Activated CD8-positive, alpha-beta memory T cell treated with anti-CD3 and anti-CD28 coated beads, Interleukin-2, amount 50 U/mL, for 1 hour (primary cell): ENCODE measurements around the gene RIC1.
"Not testable (repeated sequence)": the region's sequence is repeated elsewhere in the genome, so short reads cannot be mapped to it uniquely, and the experiment has no call there.

ENCODE experiments used
- DNase-seq: peaks from one replicate; pipeline ENCODE4 v3.0.0-alpha.2; 2020; ENCODE audit errors: extremely low read depth

Gene RIC1

DNA sequence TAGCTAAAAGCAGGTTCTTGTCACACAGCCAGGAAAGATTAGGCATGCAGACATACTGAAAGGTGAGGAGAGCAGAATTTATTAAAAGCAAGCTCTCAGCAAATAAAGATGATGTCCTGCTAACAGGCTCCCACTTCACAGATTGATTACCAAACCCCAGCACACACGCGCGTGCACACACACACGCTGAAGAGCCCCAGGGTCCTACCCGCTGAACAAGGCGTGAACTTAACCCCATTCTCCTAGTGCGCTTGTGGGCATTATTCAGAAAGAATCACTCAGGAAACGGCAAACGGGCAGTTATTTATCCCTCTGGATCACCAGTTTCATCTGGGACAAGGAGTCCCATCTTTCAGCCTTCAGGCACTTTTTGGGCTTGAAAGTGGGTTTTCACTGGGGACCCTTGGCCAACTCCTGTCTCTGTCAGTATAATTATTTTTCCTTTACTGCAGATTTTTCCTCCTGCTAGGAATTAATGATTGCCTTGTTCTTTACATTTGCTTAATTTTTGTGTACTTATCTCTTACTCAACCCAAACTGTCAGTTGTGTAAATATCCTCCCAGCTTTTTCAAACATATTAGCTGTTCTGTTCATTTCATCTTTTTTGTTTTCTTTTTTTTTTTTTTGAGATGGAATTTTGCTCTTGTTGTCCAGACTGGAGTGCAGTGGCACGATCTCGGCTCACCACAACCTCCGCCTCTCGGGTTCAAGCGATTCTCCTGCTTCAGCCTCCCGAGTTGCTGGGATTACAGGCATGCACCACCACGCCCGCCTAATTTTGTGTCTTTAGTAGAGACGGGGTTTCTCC lies 92.6 kb downstream of the RIC1 start:
- no peak for DNase-seq

DNA sequence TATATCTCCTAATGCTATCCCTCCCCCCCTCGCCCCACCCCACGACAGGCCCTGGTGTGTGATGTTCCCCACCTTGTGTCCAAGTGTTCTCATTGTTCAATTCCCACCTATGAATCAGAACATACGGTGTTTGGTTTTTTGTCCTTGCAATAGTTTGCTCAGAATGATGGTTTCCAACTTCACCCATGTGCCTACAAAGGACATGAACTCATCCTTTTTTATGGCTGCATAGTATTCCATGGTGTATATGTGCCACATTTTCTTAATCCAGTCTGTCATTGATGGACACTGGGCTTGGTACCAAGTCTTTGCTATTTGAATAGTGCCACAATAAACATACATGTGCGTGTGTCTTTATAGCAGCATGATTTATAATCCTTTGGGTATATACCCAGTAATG lies 93.8 kb downstream of the RIC1 start:
- DNase-seq, result not testable (repeated sequence)

DNA sequence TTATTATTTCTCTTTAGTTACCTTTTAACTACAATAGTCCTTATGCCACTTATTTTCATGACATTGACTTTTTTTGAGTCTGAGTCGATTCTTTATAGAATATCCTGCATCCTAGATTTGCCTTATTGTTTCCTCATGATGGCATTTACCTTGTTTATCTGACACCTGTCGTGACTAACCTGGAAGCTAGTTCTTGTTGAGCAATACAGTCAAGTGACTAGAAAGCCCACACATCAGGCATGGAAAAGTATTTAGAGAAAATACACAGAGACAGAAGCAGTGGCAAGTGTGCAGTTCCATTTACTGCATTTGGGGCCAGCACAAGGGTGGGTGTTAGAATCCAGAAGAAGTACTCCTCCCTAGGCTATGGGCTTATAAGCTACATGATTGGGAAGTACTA lies 106.2 kb downstream of the RIC1 start:
- DNase-seq, result no peak

DNA sequence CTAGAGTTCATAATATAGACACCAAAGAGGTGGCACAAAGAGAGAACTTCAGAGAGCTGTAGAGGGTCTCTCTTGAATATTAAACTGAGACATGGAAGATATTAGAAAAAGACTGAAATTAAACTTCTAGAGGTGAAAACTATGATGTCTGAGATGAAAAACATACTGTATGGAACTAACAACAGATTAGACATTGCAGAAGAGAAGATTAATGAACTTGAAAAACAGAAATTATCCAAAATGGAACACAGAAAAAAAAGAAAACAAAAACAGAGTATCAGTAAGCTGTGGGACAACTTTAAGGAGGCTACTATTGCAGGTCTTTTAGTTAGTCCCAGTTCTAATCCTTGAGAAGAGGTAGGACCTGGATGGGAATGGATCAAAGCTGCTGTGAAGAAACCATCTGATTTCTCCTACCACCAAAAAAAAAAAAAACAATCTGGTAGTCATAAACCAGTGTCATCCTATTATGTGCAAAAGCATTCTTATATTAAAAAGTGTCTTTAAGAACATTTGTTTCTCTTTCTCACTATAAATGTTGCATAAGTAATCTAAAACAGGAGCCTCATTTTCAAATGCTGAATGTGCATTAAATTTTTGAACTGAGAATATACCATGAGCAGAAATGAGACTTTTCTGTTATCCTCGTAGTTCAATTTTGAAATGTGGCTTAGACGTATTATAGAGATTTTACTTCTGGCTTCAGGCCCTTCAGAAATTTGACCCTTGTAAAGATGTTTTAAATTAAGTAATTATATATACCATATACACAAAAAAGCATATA lies 107.8 kb downstream of the RIC1 start:
- no peak for DNase-seq

DNA sequence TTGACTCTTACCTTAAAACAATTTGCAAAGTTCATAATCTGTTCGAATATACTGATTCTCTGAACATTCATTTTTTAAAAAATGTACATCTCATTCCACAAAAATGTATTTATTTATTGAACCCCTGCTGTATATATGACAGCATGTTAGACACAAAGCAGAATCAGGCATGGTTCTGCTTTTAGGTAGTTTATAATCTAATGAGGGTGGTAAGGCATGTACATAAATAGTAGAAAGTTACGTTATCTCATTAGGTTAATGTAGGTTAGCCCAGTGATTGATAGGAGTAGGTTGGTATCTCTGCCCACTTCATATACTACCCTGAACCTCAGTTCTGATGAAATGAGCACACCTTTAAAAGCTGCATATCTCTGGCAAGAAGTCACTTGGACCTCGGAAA lies 114.2 kb downstream of the RIC1 start:
- no peak for DNase-seq

DNA sequence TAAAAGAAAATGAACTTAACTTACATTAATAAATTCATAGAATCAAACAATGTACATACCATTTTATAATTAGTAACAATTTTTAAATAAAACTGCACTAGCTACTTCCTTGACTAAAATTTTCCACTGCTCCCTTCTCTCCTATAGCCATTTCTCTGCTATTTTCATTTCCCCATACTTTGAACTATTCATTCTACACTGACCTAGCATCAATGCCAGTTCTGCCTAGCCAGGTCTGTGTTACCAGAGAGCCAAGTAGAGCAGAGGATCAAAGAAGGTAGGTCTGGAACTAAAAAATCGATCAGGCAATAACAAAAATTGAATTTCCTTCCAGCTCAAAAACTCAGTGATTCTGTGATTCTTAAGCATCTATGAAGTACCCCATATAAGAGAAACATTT lies 119.5 kb downstream of the RIC1 start:
- no peak for DNase-seq

DNA sequence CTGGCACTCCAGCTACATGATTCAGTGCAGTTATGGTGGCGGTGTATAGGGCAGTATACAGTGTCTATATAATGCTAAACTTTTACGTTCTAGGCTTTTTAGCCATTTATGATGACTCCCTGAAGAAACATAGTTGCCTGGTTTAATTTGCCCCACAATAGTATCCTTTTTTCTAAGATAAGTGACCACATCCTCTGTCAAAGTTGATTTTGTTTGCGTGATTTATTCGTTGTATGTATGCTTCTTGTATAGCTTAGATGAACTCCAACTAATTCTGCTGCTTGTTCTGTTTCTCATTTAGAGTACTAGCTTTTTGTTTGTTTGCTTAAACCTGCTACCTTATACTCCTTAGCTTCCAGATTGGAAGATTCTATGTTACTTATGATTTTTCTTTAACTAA lies 120.4 kb downstream of the RIC1 start:
- DNase-seq, result no peak

DNA sequence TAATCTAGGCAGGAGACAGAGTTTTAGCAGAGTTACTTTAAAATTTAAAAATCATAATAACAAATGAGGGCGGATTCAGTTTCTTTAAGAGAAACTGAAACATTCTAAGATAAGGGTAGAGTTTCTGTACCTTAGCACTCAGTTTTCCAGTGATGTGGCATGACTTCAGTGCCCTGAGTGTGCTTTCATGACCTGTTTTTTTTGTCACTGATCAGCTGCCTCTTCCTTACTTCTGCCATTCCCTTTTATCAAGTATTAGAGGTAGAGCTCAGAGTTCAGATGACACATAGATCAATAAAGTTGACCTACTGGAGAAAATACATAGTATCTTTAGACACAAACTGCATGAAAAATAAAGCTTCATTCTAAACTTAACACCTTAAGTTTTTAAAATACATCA lies 121.7 kb downstream of the RIC1 start:
- DNase-seq, result no peak

DNA sequence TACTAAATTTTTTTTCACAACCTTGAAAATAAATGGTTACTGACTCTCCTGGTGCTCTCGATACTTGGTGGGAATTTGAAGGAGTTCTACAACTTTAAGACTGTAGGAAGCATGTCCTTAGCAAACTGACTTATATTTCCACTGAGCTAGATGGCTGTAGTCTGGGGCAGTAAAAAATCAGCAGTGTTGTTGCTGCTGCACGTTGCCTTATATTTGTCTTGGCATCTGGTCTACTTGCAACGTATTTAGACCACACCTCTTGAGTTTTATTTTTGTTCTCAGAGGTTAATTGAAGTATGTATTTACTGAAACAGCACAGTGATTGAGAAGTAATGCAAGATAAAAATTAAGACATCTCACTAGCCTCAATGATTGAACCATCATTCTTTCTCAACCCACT lies 127.7 kb downstream of the RIC1 start:
- no peak for DNase-seq

DNA sequence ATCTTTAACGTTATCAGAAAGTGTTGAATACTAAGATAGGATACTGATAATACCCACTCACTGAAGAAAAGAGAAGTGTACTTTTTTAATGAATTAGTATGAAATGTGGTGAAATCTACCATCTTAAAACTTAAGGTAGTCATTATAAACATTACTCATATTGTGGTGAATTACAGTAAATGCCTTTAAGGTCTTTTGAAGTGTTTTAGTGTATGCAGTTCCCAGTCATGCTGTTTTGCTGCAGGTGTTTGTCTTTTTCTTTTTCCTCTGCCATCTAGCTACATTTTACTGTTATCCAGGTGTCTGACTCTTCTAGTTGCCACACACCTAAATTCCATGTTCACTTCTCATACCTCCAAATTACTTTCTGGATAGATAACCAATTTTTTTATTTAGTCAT lies 131.4 kb downstream of the RIC1 start:
- DNase-seq, result no peak

DNA sequence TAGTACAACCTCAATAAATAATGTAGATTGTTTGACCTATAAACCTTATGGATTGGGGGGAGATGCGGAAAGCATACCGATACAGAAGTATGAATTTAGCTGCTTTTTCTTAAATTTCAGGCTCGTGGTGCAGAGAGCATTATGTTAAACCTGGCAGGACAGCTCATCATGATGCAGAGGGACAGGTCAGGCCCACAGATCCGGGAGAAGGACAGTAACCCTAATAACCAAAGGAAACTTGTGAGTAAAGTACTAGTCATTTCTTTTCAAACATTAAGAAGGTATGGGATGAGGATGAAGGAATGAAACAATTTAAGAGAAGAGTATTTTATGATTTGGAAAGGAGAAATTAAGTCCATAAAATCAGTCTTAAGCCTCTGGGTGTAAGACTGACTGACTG lies 133.5 kb downstream of the RIC1 start:
- no peak for DNase-seq

DNA sequence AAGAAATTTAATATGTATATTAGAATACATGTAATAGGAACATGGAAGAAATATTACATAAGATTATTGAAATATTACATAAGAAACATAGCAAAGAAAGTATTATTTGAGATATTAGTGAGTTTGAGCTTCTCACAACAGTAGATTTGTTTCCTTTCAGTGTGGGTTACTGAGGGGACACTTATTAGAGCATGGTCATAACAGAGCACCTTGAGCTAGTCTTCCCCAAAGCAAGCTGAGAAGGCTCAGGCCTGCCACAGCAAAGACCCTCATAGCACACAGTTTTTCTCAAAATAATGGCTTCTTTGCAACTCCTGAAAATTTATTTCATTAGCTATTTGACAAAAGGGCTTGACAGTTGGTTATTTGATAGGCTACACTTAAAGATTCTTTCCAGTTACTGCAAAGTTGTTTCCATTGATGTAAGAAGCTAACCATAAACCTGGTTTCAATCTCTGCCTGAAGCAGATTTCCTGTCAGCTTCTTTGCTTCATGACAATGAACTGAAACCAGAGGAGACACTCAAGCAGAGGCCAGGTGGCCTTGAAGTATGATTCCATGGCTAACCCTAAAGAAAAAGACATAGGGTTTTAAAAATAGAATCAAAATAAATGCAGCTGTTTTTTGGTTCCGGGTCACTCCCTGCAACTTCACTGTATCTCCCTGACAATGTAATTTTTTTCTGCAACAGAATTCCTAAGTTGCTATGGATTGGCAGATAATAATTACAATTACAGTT lies 135.4 kb downstream of the RIC1 start:
- no peak for DNase-seq

DNA sequence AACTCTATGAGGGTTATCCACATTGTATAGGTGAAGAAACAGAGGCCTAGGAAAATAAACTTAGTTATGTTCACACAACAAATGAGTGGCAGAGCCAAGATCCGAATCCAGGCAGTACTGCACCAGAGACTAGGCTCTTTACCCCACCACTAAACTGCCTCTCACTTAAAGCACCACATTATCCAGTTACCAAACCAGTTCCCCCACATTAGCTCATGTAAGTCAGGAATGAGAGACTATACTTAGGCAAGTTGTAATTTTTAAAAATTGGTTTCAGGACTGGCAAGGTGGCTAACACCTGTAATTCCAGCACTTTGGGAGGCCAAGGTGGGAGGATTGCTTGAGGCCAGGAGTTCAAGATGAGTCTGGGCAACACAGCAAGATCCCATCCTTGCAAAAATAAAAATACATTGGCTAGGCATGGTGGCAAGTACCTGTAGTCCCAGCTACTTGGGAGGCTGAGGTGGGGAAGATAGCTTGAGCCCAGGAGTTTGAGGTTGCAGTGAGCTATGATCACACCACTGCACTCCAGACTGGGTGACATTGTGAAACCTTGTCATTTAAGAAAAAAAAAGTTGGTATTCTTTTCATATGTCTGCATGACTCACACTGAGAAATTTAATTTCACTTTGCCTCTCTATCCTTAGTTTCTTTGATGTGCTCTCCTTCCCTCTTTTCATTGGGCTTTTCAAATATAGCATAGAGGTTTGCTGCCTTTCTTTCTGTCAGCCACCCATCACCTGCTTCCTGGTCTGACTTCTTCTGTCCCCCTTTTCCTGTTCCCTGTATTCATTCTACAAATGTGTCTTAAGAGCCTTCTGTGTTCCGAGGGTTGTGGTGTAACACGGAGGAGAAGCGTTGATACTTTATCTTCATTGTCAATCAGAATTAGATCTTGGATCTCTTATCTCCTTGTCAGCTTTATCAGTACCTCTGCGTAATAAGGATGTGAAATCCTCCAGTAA lies 139.3 kb downstream of the RIC1 start:
- no peak for DNase-seq

DNA sequence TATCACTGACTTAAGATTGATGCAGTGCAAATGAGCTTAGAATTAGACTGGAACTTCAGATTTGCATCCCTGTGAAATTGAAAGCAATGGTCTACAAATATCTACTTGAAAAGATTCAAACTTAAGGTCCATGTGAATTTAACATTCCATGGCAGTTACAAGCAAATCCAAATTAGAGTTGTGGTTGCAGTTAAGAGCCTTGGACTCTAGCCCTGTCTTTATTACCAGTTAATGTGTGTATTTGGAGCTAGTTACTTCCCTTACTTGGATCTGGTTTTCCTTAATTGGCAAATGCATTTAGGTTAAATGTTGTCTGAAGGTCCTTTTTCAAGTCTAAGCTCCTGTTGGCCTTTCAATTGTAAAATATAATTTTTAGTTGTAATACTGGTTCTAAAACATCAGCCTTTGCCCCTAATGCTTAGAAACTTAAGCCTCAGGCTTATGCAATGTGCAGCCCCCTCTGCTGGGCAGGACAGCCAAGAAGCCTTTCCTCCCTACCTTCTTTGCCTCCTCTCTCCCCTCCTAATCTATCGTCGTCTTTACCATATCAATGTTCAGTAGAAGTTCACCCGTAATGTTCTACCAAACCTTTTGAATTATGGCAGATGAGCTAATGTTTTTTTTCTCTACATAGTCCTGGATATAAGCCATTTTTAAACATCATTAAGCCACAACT lies 144.6 kb downstream of the RIC1 start:
- no peak for DNase-seq

DNA sequence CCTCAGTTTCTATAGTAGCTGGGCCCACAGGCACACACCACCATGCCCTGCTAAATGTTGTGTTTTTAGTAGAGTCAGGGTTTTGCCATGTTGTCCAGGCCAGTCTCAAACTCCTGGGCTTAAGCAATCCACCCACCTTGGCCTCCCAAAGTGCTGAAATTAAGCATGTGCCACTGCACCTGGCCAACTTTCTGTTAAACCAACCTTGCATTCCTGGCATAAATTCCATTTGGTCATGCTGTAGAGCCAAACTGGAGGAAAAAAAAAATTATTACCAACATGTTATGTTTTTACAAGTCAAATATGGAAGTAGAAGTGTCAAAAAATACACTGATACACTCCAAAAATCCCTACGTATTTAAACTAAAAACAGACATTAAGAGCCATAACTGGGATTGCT lies 149.9 kb downstream of the RIC1 start:
- no peak for DNase-seq

DNA sequence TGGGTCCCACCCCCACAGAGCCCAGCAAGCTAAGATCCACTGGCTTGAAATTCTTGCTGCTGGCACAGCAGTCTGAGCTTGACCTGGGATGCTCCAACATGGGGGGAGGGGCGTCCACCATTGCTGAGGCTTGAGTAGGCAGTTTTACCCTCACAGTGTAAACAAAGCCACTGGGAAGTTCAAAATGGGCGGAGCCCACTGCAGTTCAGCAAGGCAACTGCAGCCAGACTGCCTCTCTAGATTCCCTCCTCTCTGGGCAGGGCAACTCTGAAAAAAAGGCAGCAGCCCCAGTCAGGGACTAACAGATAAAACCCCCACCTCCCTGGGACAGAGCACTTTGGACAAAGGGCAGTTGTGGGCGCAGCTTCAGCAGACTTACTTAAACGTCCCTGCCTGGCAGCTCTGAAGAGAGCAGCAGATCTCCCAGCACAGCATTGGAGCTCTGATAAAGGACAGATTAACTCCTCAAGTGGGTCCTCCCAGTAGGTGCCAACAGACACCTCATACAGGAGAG lies 150.9 kb downstream of the RIC1 start:
- DNase-seq, result not testable (repeated sequence)

DNA sequence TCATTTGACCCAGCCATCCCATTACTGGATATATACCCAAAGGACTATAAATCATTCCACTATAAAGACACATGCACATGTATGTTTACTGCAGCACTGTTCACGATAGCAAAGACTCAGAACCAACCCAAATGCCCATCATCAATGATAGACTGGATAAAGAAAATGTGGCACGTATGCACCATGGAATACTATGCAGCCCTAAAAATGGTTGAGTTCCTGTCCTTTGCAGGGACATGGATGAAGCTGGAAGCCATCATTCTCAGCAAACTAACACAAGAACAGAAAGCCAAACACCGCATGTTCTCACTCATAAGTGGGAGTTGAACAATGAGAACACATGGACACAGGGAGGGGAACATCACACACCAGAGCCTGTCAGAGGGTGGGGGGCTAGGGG lies 154.5 kb downstream of the RIC1 start:
- not testable (repeated sequence) for DNase-seq

DNA sequence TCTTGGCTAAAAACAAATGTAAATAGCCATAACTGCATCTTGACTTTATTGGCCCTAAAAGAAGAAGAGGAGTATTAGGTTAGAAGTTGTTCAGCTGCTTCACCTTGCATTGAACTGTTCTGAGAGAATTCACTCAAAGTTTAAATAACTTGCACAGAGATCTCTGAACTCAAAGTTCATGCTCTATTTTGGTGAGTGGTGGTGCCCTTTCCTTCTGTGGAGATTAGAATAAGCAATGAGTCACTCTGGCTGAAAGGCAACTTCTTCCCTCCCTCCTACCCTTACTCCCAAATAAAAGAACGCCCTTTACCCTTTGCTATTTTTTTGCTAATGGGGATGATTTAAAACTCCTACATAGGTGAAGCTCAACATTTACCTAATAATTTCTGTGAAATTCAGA lies 155.1 kb downstream of the RIC1 start:
- no peak for DNase-seq

DNA sequence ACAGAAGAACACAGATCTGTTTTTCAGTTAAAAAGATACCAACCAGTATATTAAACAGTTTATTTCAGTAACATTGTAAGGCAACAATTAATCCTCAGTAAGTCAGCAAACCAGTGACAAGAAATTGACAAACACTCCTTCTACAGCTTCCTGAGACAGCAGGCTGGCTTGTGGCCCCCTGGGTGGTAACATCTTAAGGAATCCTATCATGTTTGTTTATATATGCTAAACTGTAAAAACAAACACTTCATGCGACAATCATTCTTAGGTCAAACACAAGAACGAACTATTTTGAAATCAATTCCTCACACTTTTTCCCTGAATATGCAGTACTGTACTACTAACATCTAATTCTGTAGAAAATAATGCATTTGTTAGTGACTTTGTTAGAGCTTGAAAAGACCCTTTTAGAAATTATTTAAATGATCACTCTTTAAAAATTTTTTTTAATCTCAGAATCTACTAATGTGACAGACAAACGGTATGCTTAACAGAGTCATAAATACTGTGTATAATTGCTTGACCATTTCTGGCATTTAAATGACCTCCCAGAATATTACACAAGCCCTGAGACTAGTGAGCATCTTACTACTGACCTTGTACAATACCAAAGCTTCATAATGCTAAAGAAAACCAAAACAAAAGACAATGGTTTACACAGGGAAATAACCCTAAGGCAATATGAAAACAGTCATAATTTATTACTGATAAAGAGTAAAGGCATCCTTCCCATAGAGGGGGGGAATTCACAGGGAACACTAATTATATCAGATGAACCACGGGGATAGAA lies 155.8 kb downstream of the RIC1 start:
- DNase-seq, result no peak
